Mucosa of descending colon (tissue), 3 donors: Measurements from ENCODE around the gene SCAMP3. TPM values are rescaled to one million over a fixed set of nuclear protein-coding genes. Genes with fewer than 3 reads are reported as not detected.
"Not testable (repeated sequence)": the region's sequence is repeated elsewhere in the genome, so short reads cannot be mapped to it uniquely, and the experiment has no call there.

Source experiments
- ATAC-seq: fragments of 200-7000 bp; cut with Tn5 transposase; one replicate; pipeline ENCODE4 v1.9.1; 2020; ENCODE audit warnings: mild to moderate bottlenecking, moderate library complexity
- DNase-seq, 3 donors: peaks; one replicate each; pipeline ENCODE4 v3.0.0-alpha.2; 2020
- H3K36me3 ChIP-seq: fragments of 200-600 bp; one replicate; pipeline ENCODE4 v1.8.0; 2021; ENCODE audit warnings: low read depth, mild to moderate bottlenecking
- H3K4me1 ChIP-seq: fragments of 200-600 bp; one replicate; pipeline ENCODE4 v1.8.0; 2021; ENCODE audit warnings: low read depth, mild to moderate bottlenecking
- H3K4me3 ChIP-seq: fragments of 200-600 bp; one replicate; pipeline ENCODE4 v1.8.0; 2021; ENCODE audit warnings: mild to moderate bottlenecking
- H3K9me3 ChIP-seq: fragments of 200-600 bp; one replicate; pipeline ENCODE4 v1.8.0; 2021; ENCODE audit warnings: mild to moderate bottlenecking
- CTCF ChIP-seq: fragments of 200-600 bp; IDR thresholded peaks from one replicate; pipeline ENCODE4 v1.8.0; 2022; ENCODE audit warnings: antibody characterized with exemption, mild to moderate bottlenecking
- intact Hi-C, 2 donors: fragments of 100-400 bp; cut with DNase I in 1 of 2; cut with micrococcal nuclease in 1 of 2; formaldehyde crosslinking; loops; one replicate each; pipeline versions ENCODE4 v1.11.0 to v1.11.1; 2022; cut with DNase I, micrococcal nuclease
- total RNA-seq, 3 donors: library from RNA; stranded (reverse); fragmentation: NEBNext Ultra II Directional in 2 of 3; extraction: Animal tissue kit (Norgen Biotek cat#: 25700) in 2 of 3; gene quantifications; one replicate each; pipeline versions ENCODE4 v1.2.1 to v1.2.4, GENCODE V29; 2021 to 2023
- donor health status: DM: no; HTN: no; CAD: no; lungs with moderate emphysema.
- donor health status: DM: no; HTN: no; CAD: no.
- donor health status: DM: no; HTN: yes; CAD: no.

SCAMP3 gene
- total RNA-seq, 3 donors from 2014 or later, result 43.6 to 53.4 (median 46.8) TPM

- H3K36me3 ChIP-seq, result no peaks in the 10 kb centered on the region
- H3K9me3 ChIP-seq, result no peaks in the 10 kb centered on the region
- H3K4me1 ChIP-seq, result peaks cover 6% of the 10 kb centered on the region
- H3K4me3 ChIP-seq, result no peak overlapping the region
- no peak for TF ChIP-seq CTCF
- no peak for ATAC-seq
- intact Hi-C loops, result no loop called here
- no peak for DNase-seq
Measured at GRCh38 chr1:155293086-155293749, 31.1 kb upstream of the SCAMP3 start.

- ATAC-seq, H3K9me3 ChIP-seq, H3K4me1 ChIP-seq, H3K36me3 ChIP-seq, DNase-seq, intact Hi-C loops, H3K4me3 ChIP-seq: not testable (repeated sequence)
Measured at GRCh38 chr1:155291006-155291405, 28.8 kb upstream of the SCAMP3 start.

- H3K4me3 ChIP-seq, result no peak overlapping the region
- no peaks in the 10 kb centered on the region for H3K9me3 ChIP-seq
- no peak for TF ChIP-seq CTCF
- no peaks in the 10 kb centered on the region for H3K36me3 ChIP-seq
- DNase-seq (no peak), ATAC-seq (no peak)
- intact Hi-C loops, result no loop called here
- H3K4me1 ChIP-seq, result no peaks in the 10 kb centered on the region
Measured at GRCh38 chr1:155287987-155288543, 25.9 kb upstream of the SCAMP3 start.

GRCh38 chr1:155286544-155286943 is 24.4 kb upstream of the SCAMP3 start:
- no peaks in the 10 kb centered on the region for H3K9me3 ChIP-seq
- H3K4me1 ChIP-seq, result no peaks in the 10 kb centered on the region
- TF ChIP-seq CTCF, result no peak
- no peak overlapping the region for H3K4me3 ChIP-seq
- ATAC-seq (no peak), DNase-seq (no peak)
- intact Hi-C loops, result no loop called here
- H3K36me3 ChIP-seq, result no peaks in the 10 kb centered on the region

GRCh38 chr1:155285631-155286044 is 23.5 kb upstream of the SCAMP3 start:
- H3K4me3 ChIP-seq, result no peak overlapping the region
- ATAC-seq (no peak), DNase-seq (no peak)
- H3K9me3 ChIP-seq, result no peaks in the 10 kb centered on the region
- no peaks in the 10 kb centered on the region for H3K4me1 ChIP-seq
- H3K36me3 ChIP-seq, result no peaks in the 10 kb centered on the region
- intact Hi-C loops, result no loop called here
- no peak for TF ChIP-seq CTCF

- intact Hi-C loops, result no loop called here
- H3K36me3 ChIP-seq, result no peaks in the 10 kb centered on the region
- no peaks in the 10 kb centered on the region for H3K4me1 ChIP-seq
- H3K9me3 ChIP-seq, result no peaks in the 10 kb centered on the region
- ATAC-seq (no peak), DNase-seq (no peak)
- H3K4me3 ChIP-seq, result no peak overlapping the region
- no peak for TF ChIP-seq CTCF
Measured at GRCh38 chr1:155285063-155285462, 22.9 kb upstream of the SCAMP3 start.
